Fibroblast of the aortic adventitia (primary cell): ENCODE data around the gene RABIF. TPM values are rescaled to one million over a fixed set of nuclear protein-coding genes. Genes with fewer than 3 reads are reported as not detected.
"Not testable (repeated sequence)": the region's sequence is repeated elsewhere in the genome, so short reads cannot be mapped to it uniquely, and the experiment has no call there.

Experiments
- DNase-seq: peaks from one replicate; pipeline ENCODE4 v3.0.0-alpha.2; 2010; ENCODE audit warnings: low read depth
- H3K4me3 ChIP-seq: 2 replicates; pipeline ENCODE4 v1.5.1; 2011; ENCODE audit warnings: low read depth, mild to moderate bottlenecking, control low read depth, low read length, moderate library complexity
- CTCF ChIP-seq: IDR thresholded peaks from 2 replicates; pipeline ENCODE4 v1.5.1; 2011; ENCODE audit warnings: mild to moderate bottlenecking, low read length, control low read depth, inconsistent platforms; ENCODE audit not compliant: insufficient read depth
- small RNA-seq: library from RNA; depleted of rRNA; stranded (forward); fragments of <200 nt; gene quantifications from one replicate; pipeline ENCODE3, GENCODE V24; 2012
- total RNA-seq: library from RNA; depleted of rRNA; stranded (reverse); fragments of >200 nt; gene quantifications from 2 replicates; pipeline ENCODE4 v1.2.3, GENCODE V29; 2012; ENCODE audit warnings: low replicate concordance

The RABIF gene
- total RNA-seq, 1 donor = 10.9 TPM

- H3K4me3 ChIP-seq = no peak overlapping the region
- DNase-seq = no peak
- TF ChIP-seq CTCF = no peak
These were observed 52.1 kb downstream of the RABIF start for GRCh38 chr1:202836623-202837403.

GRCh38 chr1:202835548-202836072 is 53.3 kb downstream of the RABIF start:
- no peak overlapping the region for H3K4me3 ChIP-seq
- no peak for DNase-seq
- no peak for TF ChIP-seq CTCF

- TF ChIP-seq CTCF = no peak
- no peak overlapping the region for H3K4me3 ChIP-seq
- no peak for DNase-seq
These were observed 54.0 kb downstream of the RABIF start for GRCh38 chr1:202834771-202835547.

- no peak for DNase-seq
- no peak for TF ChIP-seq CTCF
- no peak overlapping the region for H3K4me3 ChIP-seq
These were observed 57.0 kb downstream of the RABIF start for GRCh38 chr1:202831906-202832305.

- not testable (repeated sequence) for H3K4me3 ChIP-seq, DNase-seq
These were observed 59.7 kb downstream of the RABIF start for GRCh38 chr1:202829223-202829622.

Small RNA genes within 50 kb of the gene (small RNA-seq; reads per million reads assigned to genes)
- gene RF00019 = not detected

Other genes starting within 250 kb of the RABIF start
- gene SYT2, start 178.7 kb downstream of the RABIF start, total RNA-seq = not detected in 2 replicates
- 56.4 and 117 TPM in 2 replicates for gene KDM5B, start 80.7 kb downstream of the RABIF start, total RNA-seq
- not detected in 2 replicates for gene PCAT6, start 78.2 kb downstream of the RABIF start, total RNA-seq
- 22.2 and 29.6 TPM in 2 replicates for gene KLHL12, start 38.1 kb upstream of the RABIF start, total RNA-seq
- 30.4 and 104 TPM in 2 replicates for gene ADIPOR1, start 69.2 kb upstream of the RABIF start, total RNA-seq
- 22.9 and 34.6 TPM in 2 replicates for gene CYB5R1, start 78.1 kb upstream of the RABIF start, total RNA-seq
- gene TMEM183A, start 118.2 kb upstream of the RABIF start, total RNA-seq = 76.2 and 118 TPM in 2 replicates
- gene PPFIA4, start 137.3 kb upstream of the RABIF start, total RNA-seq = 1.3 and 10.0 TPM in 2 replicates
- not detected in 2 replicates for gene MYOG, start 196.9 kb upstream of the RABIF start, total RNA-seq
- gene ADORA1, start 238.6 kb upstream of the RABIF start, total RNA-seq = 0.72 and 6.5 TPM in 2 replicates